Karpas-422 (cell line): Measurements from ENCODE around the gene PGF. TPM values are rescaled to one million over a fixed set of nuclear protein-coding genes. Genes with fewer than 3 reads are reported as not detected.
"Not testable (repeated sequence)": the region's sequence is repeated elsewhere in the genome, so short reads cannot be mapped to it uniquely, and the experiment has no call there.

ENCODE experiments used
- DNase-seq: peaks from one replicate; pipeline ENCODE4 v3.0.0-alpha.2; 2015
- H2AFZ ChIP-seq: fragments of 200-600 bp; sonication (generic); 2 replicates; pipeline ENCODE4 v1.6.1; 2014; ENCODE audit warnings: antibody characterized with exemption, low read length, mixed read lengths
- H3K27ac ChIP-seq: fragments of 200-600 bp; sonication (generic); 2 replicates; pipeline ENCODE4 v1.5.1; 2014; ENCODE audit warnings: mild to moderate bottlenecking, low read length, moderate library complexity
- H3K27me3 ChIP-seq: fragments of 200-600 bp; sonication (generic); 2 replicates; pipeline ENCODE4 v1.6.1; 2014; ENCODE audit warnings: low read length, mixed read lengths
- H3K36me3 ChIP-seq: fragments of 200-600 bp; sonication (generic); 2 replicates; pipeline ENCODE4 v1.6.1; 2014; ENCODE audit warnings: low read length, mixed read lengths; ENCODE audit not compliant: insufficient read depth
- H3K4me1 ChIP-seq: fragments of 200-600 bp; sonication (generic); 2 replicates; pipeline ENCODE4 v1.6.1; 2014; ENCODE audit warnings: mild to moderate bottlenecking, low read length, mixed read lengths
- H3K4me2 ChIP-seq: fragments of 200-600 bp; sonication (generic); 2 replicates; pipeline ENCODE4 v1.6.1; 2014; ENCODE audit warnings: low read length, low read depth, mild to moderate bottlenecking; ENCODE audit not compliant: poor library complexity, severe bottlenecking
- H3K4me3 ChIP-seq: fragments of 200-600 bp; sonication (generic); 2 replicates; pipeline ENCODE4 v1.5.1; 2014; ENCODE audit warnings: mild to moderate bottlenecking, antibody characterized with exemption, low read length, mixed read lengths
- H3K79me2 ChIP-seq: fragments of 200-600 bp; sonication (generic); 2 replicates; pipeline ENCODE4 v1.6.1; 2014; ENCODE audit warnings: mild to moderate bottlenecking, low read length, mixed read lengths
- H3K9ac ChIP-seq: fragments of 200-600 bp; sonication (generic); 2 replicates; pipeline ENCODE4 v1.6.0; 2014; ENCODE audit warnings: low read length
- H3K9me2 ChIP-seq: fragments of 200-600 bp; sonication (generic), shearing (Covaris generic); replicated peaks from 2 replicates; pipeline ENCODE4 v1.6.0; 2014; ENCODE audit warnings: mild to moderate bottlenecking, low read length, moderate library complexity; ENCODE audit not compliant: insufficient read depth
- H3K9me3 ChIP-seq: fragments of 300-700, 200-600 bp; sonication (generic); 2 replicates; pipeline ENCODE4 v1.6.1; 2014; ENCODE audit warnings: low read length, mixed read lengths
- H4K20me1 ChIP-seq: fragments of 200-600 bp; sonication (generic); 2 replicates; pipeline ENCODE4 v1.6.1; 2014; ENCODE audit warnings: mild to moderate bottlenecking, antibody characterized with exemption, low read length, low read depth; ENCODE audit not compliant: insufficient read depth
- total RNA-seq: library from RNA; depleted of rRNA; stranded (reverse); fragments of >200 nt; shearing (Covaris generic); gene quantifications from 2 replicates; pipeline ENCODE4 v1.2.3, GENCODE V29; 2014; ENCODE audit warnings: low replicate concordance; rRNA removed

PGF gene
- total RNA-seq, result 3.5 and 8.3 TPM in 2 replicates

GRCh38 chr14:74955229-74956026, at the start of gene PGF:
Gene PGF (minus strand): TSS chr14:74955597. CDS start chr14:74955242, 355 bp downstream.
- no peak within 1 kb of the TSS for H2AFZ ChIP-seq
- H4K20me1 ChIP-seq, result no peaks in the 10 kb centered on the region
- no peak within 1 kb of the TSS; the same call in 1 of the 2 replicates for H3K4me3 ChIP-seq
- no peaks in the 10 kb centered on the region for H3K36me3 ChIP-seq
- H3K27me3 ChIP-seq, result no peaks in the 10 kb centered on the region
- no peak within 1 kb of the TSS for H3K9ac ChIP-seq
- peaks cover 14% of the 10 kb centered on the region for H3K4me1 ChIP-seq
- no peaks in the 10 kb centered on the region for H3K79me2 ChIP-seq
- H3K27ac ChIP-seq, result no peak within 1 kb of the TSS
- no peak for DNase-seq
- H3K4me2 ChIP-seq, result peak within 1 kb of the TSS; percentile 33
- H3K9me3 ChIP-seq, result no peaks in the 10 kb centered on the region
- H3K9me2 ChIP-seq, result no peaks in the 10 kb centered on the region

- peak overlapping the region; percentile 23; the same call in 1 of the 2 replicates for H3K27ac ChIP-seq
- peaks cover 2% of the 10 kb centered on the region; the same call in 1 of the 2 replicates for H4K20me1 ChIP-seq
- peaks cover 17% of the 10 kb centered on the region for H3K4me1 ChIP-seq
- H3K9me3 ChIP-seq, result peaks cover 5% of the 10 kb centered on the region; the same call in 1 of the 2 replicates
- H3K27me3 ChIP-seq, result no peaks in the 10 kb centered on the region
- peak; percentile 65 for DNase-seq
- H3K36me3 ChIP-seq, result peaks cover 31% of the 10 kb centered on the region; the same call in 1 of the 2 replicates
- peak overlapping the region; percentile 87 for H3K9ac ChIP-seq
- H3K4me2 ChIP-seq, result peak overlapping the region; percentile 94
- no peaks in the 10 kb centered on the region for H3K9me2 ChIP-seq
- peaks cover 20% of the 10 kb centered on the region for H3K79me2 ChIP-seq
- 0 out of 2 replicates have a peak overlapping the region, but pooled peaks have one; percentile 39 for H2AFZ ChIP-seq
- peak overlapping the region; percentile 89 for H3K4me3 ChIP-seq
These were observed 48.0 kb upstream of the PGF start for GRCh38 chr14:75003250-75004027.

GRCh38 chr14:75002392-75003249, 47.2 kb upstream of the PGF start, which contains the start of gene EIF2B2:
Gene EIF2B2 (plus strand): TSS chr14:75002921. CDS start chr14:75002991, 70 bp downstream.
- Histone ChIP-seq H4K20me1 (peaks cover 2% of the 10 kb centered on the region; the same call in 1 of the 2 replicates), H3K79me2 (peaks cover 20% of the 10 kb centered on the region), H3K9me3 (peaks cover 5% of the 10 kb centered on the region; the same call in 1 of the 2 replicates), H3K27me3 (no peaks in the 10 kb centered on the region), H3K4me3 (peak within 1 kb of the TSS; percentile 89), H2AFZ (peak within 1 kb of the TSS; percentile 76), H3K4me1 (peaks cover 17% of the 10 kb centered on the region), H3K9me2 (no peaks in the 10 kb centered on the region), H3K27ac (peak within 1 kb of the TSS; percentile 23; the same call in 1 of the 2 replicates), H3K36me3 (peaks cover 27% of the 10 kb centered on the region; the same call in 1 of the 2 replicates), H3K4me2 (peak within 1 kb of the TSS; percentile 94), H3K9ac (peak within 1 kb of the TSS; percentile 87)
- DNase-seq, result peak; percentile 100

GRCh38 chr14:75001899-75002298, 46.5 kb upstream of the PGF start:
- Histone ChIP-seq H3K27me3 (no peaks in the 10 kb centered on the region), H3K4me3 (peak overlapping the region; percentile 89), H3K4me2 (peak overlapping the region; percentile 94), H2AFZ (peak overlapping the region; percentile 76; the same call in 1 of the 2 replicates), H3K27ac (peak overlapping the region; percentile 22; the same call in 1 of the 2 replicates), H3K9me2 (no peaks in the 10 kb centered on the region), H3K4me1 (peaks cover 17% of the 10 kb centered on the region), H3K79me2 (peaks cover 20% of the 10 kb centered on the region), H3K9ac (peak overlapping the region; percentile 69), H3K36me3 (peaks cover 20% of the 10 kb centered on the region; the same call in 1 of the 2 replicates), H4K20me1 (peaks cover 2% of the 10 kb centered on the region; the same call in 1 of the 2 replicates), H3K9me3 (peaks cover 5% of the 10 kb centered on the region; the same call in 1 of the 2 replicates)
- DNase-seq, result no peak

- Histone ChIP-seq H3K79me2 (peaks cover 20% of the 10 kb centered on the region), H3K9ac (no peak overlapping the region), H3K4me1 (peaks cover 17% of the 10 kb centered on the region), H3K27me3 (no peaks in the 10 kb centered on the region), H3K36me3 (peaks cover 13% of the 10 kb centered on the region; the same call in 1 of the 2 replicates), H4K20me1 (peaks cover 2% of the 10 kb centered on the region; the same call in 1 of the 2 replicates), H3K4me2 (no peak overlapping the region), H3K9me2 (no peaks in the 10 kb centered on the region), H3K27ac (no peak overlapping the region), H3K9me3 (peaks cover 5% of the 10 kb centered on the region; the same call in 1 of the 2 replicates), H3K4me3 (no peak overlapping the region), H2AFZ (no peak overlapping the region)
- DNase-seq, result no peak
These were observed 45.9 kb upstream of the PGF start for GRCh38 chr14:75001261-75001660.

- not testable (repeated sequence) for H4K20me1 ChIP-seq, H3K4me2 ChIP-seq, H3K27ac ChIP-seq, H3K9me2 ChIP-seq, DNase-seq, H3K4me3 ChIP-seq, H3K27me3 ChIP-seq, H2AFZ ChIP-seq, H3K4me1 ChIP-seq, H3K36me3 ChIP-seq, H3K9me3 ChIP-seq, H3K9ac ChIP-seq, H3K79me2 ChIP-seq
These were observed 40.4 kb upstream of the PGF start for GRCh38 chr14:74995781-74996180.

- not testable (repeated sequence) for H3K9ac ChIP-seq, H3K36me3 ChIP-seq, H3K4me1 ChIP-seq, H4K20me1 ChIP-seq, H3K4me2 ChIP-seq, H2AFZ ChIP-seq, H3K9me3 ChIP-seq, H3K79me2 ChIP-seq, H3K27ac ChIP-seq, H3K27me3 ChIP-seq, DNase-seq, H3K4me3 ChIP-seq, H3K9me2 ChIP-seq
These were observed 38.8 kb upstream of the PGF start for GRCh38 chr14:74994182-74994581.
